PC-3 (cell line): Measurements from ENCODE around the gene GRB14.

Source experiments
- CTCF ChIP-seq: fragments of 300-600 bp; sonication (generic); conservative IDR thresholded peaks from 2 replicates; pipeline ENCODE4 v1.5.1; 2017; ENCODE audit warnings: antibody characterized with exemption, low read depth, mild to moderate bottlenecking, low read length
- EZH2phosphoT487 ChIP-seq: fragments of 300-600 bp; sonication (generic); IDR thresholded peaks from 2 replicates; pipeline ENCODE4 v1.6.1; 2018; ENCODE audit warnings: mild to moderate bottlenecking, antibody characterized with exemption, low read length, borderline replicate concordance

- TF ChIP-seq CTCF (no peak), EZH2phosphoT487 (no peak)
Measured at GRCh38 chr2:164657129-164657528, 35.8 kb upstream of the GRB14 start.
